ENCODE measurements around the gene SMYD3.

DNA sequence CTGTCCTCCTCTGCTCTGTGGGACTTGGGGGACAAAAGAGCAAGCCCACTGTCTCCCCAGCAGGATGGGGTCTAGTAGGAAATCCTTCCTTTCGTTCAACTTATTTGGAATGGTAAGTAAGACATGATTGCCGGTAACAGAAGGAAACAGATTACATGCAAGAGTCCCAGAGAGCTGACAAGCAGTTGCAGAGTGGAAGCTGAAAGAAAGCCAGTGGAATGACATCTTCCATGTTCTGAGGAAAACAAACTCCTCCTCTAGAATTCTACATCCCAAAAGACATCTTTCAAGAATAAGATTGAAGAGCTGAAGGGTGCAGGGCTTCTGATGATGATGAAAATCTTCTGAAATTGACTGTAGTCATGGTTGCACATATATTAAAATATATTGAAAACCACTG lies 732.9 kb downstream of the SMYD3 start:
- TF ChIP-seq POLR2A (IDR thresholded peaks at IDR 0.05), result no peak
- TF ChIP-seq, protein P1, sequence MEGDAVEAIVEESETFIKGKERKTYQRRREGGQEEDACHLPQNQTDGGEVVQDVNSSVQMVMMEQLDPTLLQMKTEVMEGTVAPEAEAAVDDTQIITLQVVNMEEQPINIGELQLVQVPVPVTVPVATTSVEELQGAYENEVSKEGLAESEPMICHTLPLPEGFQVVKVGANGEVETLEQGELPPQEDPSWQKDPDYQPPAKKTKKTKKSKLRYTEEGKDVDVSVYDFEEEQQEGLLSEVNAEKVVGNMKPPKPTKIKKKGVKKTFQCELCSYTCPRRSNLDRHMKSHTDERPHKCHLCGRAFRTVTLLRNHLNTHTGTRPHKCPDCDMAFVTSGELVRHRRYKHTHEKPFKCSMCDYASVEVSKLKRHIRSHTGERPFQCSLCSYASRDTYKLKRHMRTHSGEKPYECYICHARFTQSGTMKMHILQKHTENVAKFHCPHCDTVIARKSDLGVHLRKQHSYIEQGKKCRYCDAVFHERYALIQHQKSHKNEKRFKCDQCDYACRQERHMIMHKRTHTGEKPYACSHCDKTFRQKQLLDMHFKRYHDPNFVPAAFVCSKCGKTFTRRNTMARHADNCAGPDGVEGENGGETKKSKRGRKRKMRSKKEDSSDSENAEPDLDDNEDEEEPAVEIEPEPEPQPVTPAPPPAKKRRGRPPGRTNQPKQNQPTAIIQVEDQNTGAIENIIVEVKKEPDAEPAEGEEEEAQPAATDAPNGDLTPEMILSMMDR (IDR thresholded peaks at IDR 0.05), result no peak
- TF ChIP-seq POLR2AphosphoS5 (IDR thresholded peaks at IDR 0.05; ENCODE audit: insufficient read depth in 1 of 2, low read depth in 1 of 2), result no peak
